NCI-H748 (cell line): ENCODE results near the gene CLIP2.
"Not testable (repeated sequence)": the region's sequence is repeated elsewhere in the genome, so short reads cannot be mapped to it uniquely, and the experiment has no call there.

ENCODE experiments used
- DNase-seq: peaks from one replicate; lab custom pipeline; 2025; ENCODE audit not compliant: unreplicated experiment; lab: John Stamatoyannopoulos, UW

Gene CLIP2

GRCh38 chr7:74289018-74289658 is at the start of gene CLIP2:
TSS of gene CLIP2 (plus strand) at chr7:74289407. CDS start at chr7:74317547, 28,140 bp downstream.
- DNase-seq: peak; percentile 83

DNA sequence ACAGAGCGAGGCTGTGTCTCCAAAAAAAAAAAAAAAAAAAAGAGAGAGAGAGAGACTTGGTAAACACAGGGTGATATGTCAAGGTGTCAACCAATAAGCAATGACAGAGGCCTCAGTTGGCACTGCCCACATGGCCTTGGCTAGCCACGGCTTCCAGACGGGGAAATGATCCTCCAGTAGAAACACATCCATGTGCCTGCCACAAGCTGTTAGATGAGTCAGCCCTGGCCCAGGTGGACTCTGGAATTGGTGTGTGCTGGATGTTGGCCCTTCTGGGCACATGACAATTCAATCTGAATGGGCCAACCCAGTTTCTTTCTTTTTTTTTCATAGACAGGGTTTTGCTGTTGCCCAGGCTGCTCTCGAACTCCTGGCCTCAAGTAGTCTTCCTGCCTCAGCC is 48.7 kb upstream of the CLIP2 start:
- no peak for DNase-seq

- no peak for DNase-seq
Measured at GRCh38 chr7:74242122-74242443, 47.1 kb upstream of the CLIP2 start.

- DNase-seq: no peak
Measured at GRCh38 chr7:74246497-74246896, 42.7 kb upstream of the CLIP2 start.

- no peak for DNase-seq
Measured at GRCh38 chr7:74248156-74248555, 41.1 kb upstream of the CLIP2 start.

- DNase-seq: not testable (repeated sequence)
Measured at GRCh38 chr7:74249058-74249457, 40.1 kb upstream of the CLIP2 start.

- DNase-seq: peak; percentile 26
Measured at GRCh38 chr7:74252893-74253292, 36.3 kb upstream of the CLIP2 start.

DNA sequence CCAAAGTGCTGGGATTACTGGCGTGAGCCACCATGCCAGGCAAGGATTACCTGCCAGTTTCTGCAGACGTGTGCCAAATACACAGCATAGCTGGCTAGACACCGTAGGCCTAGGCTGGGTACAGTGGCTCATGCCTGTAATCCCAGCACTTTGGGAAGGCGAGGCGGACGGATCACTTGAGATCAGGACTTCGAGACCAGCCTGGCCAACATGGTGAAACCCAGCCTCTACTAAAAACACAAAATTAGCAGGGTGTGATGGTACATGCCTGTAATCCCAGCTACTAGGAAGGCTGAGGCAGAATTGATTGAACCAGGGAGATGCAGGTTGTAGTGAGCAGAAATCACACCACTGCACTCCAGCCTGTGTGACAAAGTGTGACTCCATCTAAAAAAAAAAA is 35.9 kb upstream of the CLIP2 start:
- DNase-seq: no peak

- peak; percentile 54 for DNase-seq
Measured at GRCh38 chr7:74253835-74254128, 35.4 kb upstream of the CLIP2 start.

DNA sequence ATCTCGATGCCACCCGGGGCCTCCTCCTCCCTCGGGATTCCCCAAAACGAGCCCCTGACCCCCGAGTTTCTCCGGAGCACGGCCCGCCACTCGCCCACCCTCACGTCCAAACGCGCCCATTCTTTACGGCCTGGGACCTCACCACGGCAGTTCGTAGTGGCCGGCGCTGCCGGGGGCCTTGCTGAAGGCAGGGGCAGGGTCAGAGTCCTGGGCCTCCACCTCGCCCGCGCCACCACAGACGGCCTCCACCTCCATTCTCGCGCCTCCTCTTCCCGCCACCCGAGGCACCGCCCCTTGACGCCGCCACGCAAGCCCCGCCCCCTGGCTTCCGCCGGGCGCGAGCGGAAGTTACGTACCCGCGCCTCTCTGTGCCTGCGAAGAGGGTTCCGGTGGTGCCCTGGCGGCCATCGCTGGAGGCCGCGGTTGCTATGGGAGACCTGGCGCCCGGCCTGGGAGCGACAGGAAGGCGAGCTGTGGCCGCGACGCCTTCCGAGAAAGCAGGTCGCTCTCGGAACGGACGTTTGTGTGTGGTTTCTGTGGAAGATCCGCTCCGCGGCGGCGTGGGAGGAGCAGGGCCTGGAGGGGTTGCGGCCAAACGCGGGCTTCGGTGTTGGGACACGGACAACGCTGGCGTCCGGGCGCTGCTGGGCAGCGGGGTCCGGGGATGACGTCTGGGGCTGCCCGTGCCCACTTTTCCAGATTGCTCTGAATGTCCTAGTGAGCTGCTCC is 34.9 kb upstream of the CLIP2 start, which contains the start of gene RFC2:
TSS of gene RFC2 (minus strand) at position 271 of the 729 bp plus-strand sequence. CDS start at position 255, 16 bp downstream.
- DNase-seq: peak; percentile 97

DNA sequence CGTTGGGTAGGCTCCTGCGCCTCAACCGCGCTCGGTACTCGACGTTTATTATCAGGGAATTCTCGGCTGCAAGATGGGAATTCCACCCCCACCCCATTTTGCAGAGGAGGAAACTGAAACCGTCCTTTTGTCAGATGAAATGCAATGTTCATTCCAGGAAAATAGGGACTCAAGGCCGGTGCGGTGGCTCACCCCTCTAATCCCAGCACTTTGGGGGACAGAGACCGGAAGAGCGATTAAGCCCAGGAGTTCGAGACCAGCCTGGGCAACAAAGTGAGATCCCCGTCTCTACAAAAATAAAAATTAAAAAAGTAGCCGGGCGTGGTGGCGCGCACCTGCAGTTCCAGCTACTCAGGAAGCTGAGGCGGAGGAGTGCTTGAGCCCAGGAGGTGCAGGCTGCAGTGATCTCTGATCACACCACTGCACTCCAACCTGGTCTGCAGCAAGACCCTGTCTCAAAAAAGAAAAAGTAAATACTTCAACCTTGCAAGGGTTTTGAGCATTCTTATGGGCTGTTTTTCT is 34.3 kb upstream of the CLIP2 start:
- DNase-seq: no peak

DNA sequence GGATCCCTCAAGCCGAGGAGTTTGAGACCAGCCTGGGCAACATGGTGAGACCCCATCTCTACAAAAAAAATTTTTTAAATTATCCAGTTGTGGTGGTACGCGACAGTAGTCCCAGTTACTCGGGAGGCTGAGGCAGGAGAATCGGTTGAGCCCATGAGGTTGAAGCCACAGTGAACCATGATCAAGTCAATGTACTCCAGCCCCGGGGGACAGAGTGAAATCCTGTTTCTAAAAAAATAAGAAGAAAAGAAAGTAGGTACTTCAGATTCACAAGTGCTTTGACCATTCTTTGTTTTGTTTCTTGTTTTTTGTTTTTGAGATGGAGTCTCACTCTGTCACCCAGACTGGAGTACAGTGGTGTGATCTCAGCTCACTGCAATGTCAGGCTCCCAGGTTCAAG is 33.7 kb upstream of the CLIP2 start:
- DNase-seq: not testable (repeated sequence)

- DNase-seq: no peak
Measured at GRCh38 chr7:74256491-74257408, 32.5 kb upstream of the CLIP2 start.

DNA sequence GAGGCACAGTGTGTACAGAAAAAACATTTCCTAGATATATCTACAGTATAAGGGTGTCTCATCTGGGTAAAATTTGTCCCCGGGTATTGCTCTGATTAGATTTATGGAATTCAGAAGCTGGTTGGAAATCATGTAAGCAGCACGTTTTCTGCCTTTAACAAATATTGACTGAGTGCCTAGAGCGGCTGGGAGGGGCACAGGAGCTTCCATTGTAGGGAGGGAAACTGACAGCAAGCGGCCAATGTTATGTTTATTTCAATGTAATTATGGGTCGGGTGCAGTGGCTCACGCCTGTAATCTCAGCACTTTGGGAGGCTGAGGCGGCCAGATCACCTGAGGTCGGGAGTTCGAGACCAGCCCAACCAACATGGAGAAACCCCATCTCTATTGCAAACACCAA is 30.6 kb upstream of the CLIP2 start:
- DNase-seq: peak; percentile 70

- DNase-seq: no peak
Measured at GRCh38 chr7:74262639-74263398, 26.4 kb upstream of the CLIP2 start.

DNA sequence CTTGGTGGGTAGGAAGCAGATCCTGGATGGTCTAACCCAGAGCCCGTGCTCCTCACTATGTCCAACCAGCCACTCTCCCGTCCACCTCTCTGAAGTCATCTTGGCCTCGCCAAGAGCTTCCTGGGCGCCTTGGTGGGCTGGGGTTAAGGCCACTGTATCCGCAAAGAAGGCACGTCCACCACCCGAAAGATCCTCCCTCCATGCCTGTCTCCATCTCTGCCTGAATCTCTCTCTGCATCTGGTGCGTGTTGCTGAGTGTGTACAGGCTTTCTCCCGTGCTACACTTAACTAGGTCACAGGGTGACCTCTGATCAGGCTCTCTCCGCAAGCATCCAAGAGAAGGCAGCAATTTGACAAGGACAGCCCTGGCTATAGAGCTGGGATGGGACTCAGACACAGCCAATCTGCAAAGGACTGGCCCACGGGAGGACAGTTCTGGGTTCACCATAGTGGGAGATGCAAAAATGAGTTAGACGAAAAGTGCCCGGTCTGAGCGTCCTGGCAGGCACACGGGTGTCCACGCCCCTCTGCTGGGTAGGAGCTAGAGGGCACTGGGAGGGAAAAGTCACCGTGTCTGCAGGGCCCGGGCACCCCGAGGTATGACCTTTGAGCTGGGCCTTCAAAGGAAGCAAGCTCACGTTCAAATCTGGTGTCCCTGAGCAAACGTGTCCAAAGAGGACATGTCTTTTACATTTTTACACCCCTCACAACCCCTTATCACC is 25.6 kb upstream of the CLIP2 start:
- no peak for DNase-seq

DNA sequence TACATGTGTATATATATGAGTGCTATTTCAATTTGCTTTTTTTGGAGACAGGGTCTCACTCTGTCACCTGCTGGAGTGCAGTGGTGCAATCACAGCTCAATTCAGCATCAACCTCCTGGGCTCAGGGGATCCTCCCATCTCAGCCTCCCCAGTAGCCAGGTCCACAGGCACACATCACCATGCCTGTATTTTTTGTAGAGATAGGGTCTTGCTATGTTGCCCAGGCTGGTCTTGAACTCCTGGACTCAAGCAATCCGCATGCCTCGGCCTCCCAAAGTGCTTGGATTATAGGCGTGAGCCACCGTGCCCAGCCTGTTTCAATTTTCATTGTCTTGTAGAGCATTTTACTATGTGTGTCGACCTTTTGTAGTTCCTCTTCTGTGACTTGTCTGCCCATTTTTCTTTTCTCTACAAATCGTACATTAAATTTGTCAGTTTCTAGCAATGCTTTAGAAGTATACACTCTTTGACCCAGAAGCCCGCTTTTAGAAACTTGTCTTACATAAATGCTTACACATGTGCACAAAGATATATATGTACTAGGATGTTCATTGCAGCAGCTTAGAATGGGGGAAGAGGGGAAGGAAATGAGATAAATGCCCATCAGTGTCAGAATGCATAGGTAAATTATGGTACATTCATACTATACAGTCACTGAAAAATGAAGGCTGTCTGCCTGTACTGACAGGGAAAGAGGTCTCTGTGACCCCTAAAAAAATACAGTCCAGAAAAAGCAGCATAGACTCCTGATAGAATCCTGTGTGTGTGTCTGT is 22.8 kb upstream of the CLIP2 start:
- no peak for DNase-seq

DNA sequence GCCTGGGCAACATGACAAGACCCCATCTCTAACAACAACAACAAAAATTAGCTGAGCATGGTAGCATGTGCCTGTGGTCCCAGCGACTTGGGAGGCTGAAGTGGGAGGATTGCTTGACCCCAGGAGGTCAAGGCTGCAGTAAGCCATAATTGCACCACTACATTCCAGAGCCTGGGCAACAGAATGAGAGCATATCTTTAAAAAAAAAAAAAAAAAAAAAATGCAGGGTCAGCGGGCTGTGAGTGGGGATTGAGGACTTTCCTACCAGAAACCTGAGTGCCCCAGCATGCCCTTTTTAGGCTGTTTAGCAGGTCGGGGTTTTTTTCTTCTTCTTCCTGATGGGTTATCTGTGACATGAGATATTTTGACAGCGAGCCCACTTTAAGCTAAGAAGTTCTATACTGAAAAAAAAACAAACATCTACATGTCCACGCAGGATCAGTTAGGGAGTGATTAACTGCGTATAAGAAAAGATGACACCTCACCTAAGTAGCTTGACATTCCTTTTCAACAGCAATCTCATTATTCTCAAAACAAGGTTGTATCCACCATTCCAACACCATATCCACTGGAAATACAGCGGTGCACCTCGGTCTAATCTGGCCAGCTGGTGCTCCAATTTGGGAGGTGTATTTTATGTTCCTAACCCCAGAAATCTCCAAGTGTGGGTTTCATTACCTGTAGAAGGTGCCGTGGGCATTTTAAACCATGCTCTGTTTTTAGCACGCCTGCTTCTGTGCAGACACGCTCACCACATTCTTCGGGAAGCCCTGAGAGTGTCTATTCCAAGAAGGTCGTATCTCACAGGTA is 21.2 kb upstream of the CLIP2 start:
- DNase-seq: no peak
